NCI-H2227 treated with DMSO at 0.1 percent for 48 hours (cell line): Measurements from ENCODE around the gene MBNL1.

Experiments used
- DNase-seq: peaks from one replicate; lab custom pipeline; 2025; lab: John Stamatoyannopoulos, UW

MBNL1 gene

GRCh38 chr3:152491922-152492321 lies 223.2 kb downstream of the MBNL1 start:
- no peak for DNase-seq

DNA sequence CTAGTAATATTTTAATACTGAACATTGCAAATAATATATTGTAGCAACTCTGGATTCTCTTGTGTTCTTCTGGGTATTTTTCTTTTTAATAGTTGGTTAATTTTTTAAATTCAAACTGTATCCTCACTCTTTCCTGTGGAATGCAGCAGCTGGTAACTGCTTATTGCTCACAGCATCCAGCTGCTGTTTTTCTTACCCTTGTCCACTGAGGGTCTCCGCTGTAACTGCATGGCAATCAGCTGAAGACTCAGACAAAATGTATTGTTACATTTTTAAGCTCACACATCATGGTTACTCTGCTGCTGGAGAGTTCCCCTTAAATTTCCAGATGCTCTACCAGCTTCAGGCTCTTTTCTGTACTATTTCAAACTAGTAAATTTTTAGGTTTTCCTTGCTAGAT lies 227.6 kb downstream of the MBNL1 start:
- DNase-seq = no peak

DNA sequence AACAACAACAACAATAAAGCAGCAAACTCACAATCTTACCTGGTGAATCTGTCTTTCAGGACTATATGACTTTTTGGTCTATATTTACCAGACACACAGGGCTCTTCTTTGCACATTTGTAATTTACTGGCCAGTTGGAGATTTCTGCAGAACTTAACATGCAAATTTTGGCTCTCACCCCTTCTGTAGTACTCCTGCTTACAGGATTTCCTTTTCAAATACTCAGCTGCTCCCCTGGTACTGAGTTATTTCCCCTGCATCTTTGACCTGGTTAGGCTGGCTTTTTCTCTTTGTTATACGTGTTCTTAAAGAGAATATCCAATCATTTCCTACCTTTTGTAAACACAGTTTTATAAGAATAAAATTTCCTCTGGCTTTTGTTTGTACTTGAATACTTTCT lies 228.0 kb downstream of the MBNL1 start:
- DNase-seq = no peak

DNA sequence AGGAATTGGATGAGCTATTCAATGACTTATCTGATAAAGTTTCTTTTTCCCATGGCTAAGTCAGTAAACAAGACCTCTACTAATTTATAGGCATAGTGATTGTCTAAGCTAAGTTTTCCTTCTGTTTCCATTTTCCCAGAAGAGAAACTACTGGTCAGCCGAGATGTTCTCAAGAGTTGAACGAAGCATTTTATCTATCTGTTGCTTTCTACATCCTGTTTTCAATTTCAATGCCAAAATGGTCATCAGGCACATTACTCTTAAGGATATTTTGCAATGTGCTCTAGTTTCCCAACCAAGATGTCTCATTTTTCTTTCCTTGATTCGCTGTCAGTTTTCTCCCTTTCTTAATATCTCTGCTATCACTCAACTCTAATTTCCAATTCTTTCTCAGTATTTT lies 228.7 kb downstream of the MBNL1 start:
- DNase-seq = no peak

DNA sequence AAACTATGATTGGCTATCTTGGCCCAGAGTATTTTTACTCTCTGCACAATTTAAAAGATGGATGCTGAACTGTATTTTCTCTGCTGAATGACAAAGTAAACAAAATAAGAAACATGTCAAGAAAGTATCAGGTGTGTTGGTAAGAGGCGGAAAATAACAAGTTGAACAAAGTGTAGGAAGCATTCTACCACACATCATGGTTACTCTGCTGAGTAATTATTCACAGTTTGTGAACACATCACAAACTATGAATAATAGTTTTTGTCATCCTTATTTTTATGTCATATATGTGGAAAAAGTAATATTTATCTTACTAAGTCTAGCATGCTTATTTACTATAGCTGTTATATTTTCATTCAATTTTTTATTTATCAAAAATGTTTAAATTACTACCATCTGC lies 229.2 kb downstream of the MBNL1 start:
- no peak for DNase-seq

- DNase-seq = no peak
Measured at GRCh38 chr3:152499791-152500385, 231.2 kb downstream of the MBNL1 start.

DNA sequence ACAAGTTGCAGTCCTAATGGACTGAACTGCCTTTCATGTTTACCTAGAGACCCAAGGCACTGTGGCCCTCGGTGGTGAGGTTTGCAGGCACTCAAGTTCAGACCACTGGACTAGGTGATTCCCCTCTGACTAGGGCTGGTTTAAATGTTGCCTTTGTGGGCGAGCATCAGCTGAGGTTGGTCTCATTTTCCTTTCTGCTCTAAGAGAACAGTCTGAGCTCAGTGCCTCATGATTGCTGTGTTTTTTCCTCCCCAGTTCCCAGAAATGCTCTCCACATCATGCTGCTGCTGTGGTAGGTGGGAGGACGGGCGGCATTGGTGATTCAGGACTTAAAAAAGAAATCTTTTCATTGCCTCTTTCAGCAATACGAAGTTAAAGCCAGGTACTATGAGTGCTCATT lies 237.2 kb downstream of the MBNL1 start:
- no peak for DNase-seq

DNA sequence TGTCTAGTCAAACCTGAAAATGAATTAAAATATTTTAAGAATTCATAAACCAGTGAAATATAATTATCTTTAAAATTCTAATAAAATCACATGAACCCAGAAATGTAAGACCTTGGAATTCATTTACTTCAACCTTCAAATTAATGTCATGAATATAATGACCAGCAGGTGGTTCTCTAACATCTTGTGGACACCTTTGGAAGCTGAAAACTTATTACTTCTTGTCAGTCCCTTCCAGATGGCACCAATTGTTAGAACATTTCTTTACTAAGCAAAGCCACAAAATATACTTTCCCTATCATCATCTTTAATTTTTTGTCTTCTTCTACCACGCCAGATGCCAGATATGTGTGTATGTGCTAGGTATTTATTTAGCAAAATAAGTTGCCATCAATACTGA lies 240.0 kb downstream of the MBNL1 start:
- no peak for DNase-seq

DNA sequence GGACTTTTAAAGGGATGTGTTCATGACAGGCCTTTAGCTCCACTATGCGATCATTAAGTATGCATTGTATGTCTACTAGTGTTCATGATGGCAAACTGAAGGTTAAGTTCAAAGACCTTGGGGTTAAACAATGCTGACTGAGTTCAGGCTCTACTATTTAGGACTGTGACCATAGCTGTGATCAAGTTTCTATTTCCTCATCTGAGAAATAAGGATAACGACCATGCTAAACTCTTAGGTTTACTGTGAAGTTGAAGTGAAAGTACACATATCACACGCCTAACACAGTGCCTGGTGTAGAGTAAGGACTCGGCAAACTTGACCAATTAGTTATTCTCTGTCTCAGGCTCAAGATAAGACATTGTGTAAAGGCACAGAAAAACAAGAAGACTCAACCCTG lies 243.2 kb downstream of the MBNL1 start:
- DNase-seq = no peak

DNA sequence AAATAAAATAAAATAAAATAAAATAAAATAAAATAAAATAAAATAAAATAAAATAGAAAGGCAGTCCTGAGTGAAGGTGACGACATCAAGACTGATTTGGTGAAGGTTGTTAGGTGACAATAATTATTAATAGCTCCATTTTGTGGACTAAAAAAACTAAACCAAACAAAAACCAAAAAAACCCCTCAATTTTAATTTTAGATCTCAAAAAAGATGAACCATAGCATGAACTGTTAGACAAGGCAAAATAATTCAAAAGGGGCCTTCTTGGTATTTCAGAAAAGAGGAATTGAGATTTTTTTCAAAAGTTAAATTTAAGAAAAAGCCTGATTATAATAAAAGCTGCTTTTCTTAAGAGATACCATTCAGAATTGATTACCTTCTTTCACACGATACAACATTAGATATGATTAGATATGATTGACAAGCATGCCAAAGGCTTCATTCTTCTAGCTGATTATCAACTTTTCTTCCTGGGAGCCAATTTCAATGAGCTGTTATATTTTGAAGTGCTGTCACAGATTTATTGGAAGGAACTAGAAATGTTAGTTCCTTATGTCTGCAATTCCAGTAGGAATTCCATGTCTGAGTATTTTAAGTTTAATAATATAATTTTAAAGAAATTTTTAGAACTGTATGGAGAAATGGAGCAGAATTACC lies 244.7 kb downstream of the MBNL1 start:
- DNase-seq = no peak
